Natural killer cell (primary cell): ENCODE results near the gene ZBTB7A. TPM values are rescaled to one million over a fixed set of nuclear protein-coding genes. Genes with fewer than 3 reads are reported as not detected.

ENCODE experiments used
- ATAC-seq, 3 donors: fragments of 150-1000 bp in 2 of 3; fragments of 200-7000 bp in 1 of 3; cut with Tn5 transposase; 1 replicate in 1 of 3; 2 replicates in 2 of 3; pipeline ENCODE4 v1.10.0; 2021; ENCODE audit warnings: mild to moderate bottlenecking in 2 of 3, moderate library complexity in 2 of 3
- DNase-seq, 2 donors: peaks; one replicate each; pipeline versions ENCODE4 v3.0.0 to v3.0.0-alpha.2; 2013 to 2021; ENCODE audit warnings: mixed read lengths in 1 of 2
- H3K27ac ChIP-seq: one replicate; pipeline ENCODE4 v1.5.1; 2013; ENCODE audit warnings: mild to moderate bottlenecking, low read length
- H3K27me3 ChIP-seq: one replicate; pipeline ENCODE4 v1.6.1; 2013; ENCODE audit warnings: low read length; ENCODE audit not compliant: control insufficient read depth, insufficient read depth
- H3K36me3 ChIP-seq: one replicate; pipeline ENCODE4 v1.6.1; 2013; ENCODE audit warnings: low read length; ENCODE audit not compliant: control insufficient read depth, insufficient read depth
- H3K4me1 ChIP-seq: one replicate; pipeline ENCODE4 v1.6.1; 2013; ENCODE audit warnings: low read length; ENCODE audit not compliant: control insufficient read depth, insufficient read depth
- H3K4me3 ChIP-seq: one replicate; pipeline ENCODE4 v1.5.1; 2013; ENCODE audit warnings: low read length
- H3K9me3 ChIP-seq: one replicate; pipeline ENCODE4 v1.6.1; 2013; ENCODE audit warnings: low read length; ENCODE audit not compliant: control insufficient read depth, insufficient read depth
- H3K27ac Mint-ChIP-seq, 2 donors: one replicate each; pipeline ENCODE4 v1.8.0; 2022; ENCODE audit warnings: mild to moderate bottlenecking in 2 of 2, mixed read lengths in 2 of 2, moderate library complexity in 1 of 2
- H3K27me3 Mint-ChIP-seq, 2 donors: one replicate each; pipeline ENCODE4 v1.8.0; 2022; ENCODE audit warnings: low read depth in 2 of 2, mixed read lengths in 2 of 2
- H3K36me3 Mint-ChIP-seq: one replicate; pipeline ENCODE4 v1.8.0; 2022; ENCODE audit warnings: mixed read lengths
- H3K4me1 Mint-ChIP-seq, 2 donors: one replicate each; pipeline ENCODE4 v1.8.0; 2022; ENCODE audit warnings: mixed read lengths in 2 of 2
- H3K4me3 Mint-ChIP-seq: one replicate; pipeline ENCODE4 v1.8.0; 2022; ENCODE audit warnings: mild to moderate bottlenecking, moderate library complexity, mixed read lengths
- H3K9me3 Mint-ChIP-seq, 2 donors: one replicate each; pipeline ENCODE4 v1.8.0; 2022; ENCODE audit warnings: mixed read lengths in 2 of 2
- WGBS: methylation state at CpG from one replicate; pipeline ENCODE4 v1.1.7; 2013; ENCODE audit warnings: missing lambda C conversion rate; ENCODE audit not compliant: insufficient coverage; 5-methylcytosine and 5-hydroxymethylcytosine counted together
- intact Hi-C: fragments of 100-400 bp; cut with micrococcal nuclease; formaldehyde crosslinking; loops from one replicate; pipeline ENCODE4 v1.14.2; 2022
- total RNA-seq, 4 donors: library from RNA; stranded (reverse); fragments of 120-200 nt in 1 of 4; gene quantifications; one replicate each; pipeline versions ENCODE4 v1.2.3 to v1.2.4, GENCODE V29; 2013 to 2022
- TF ChIP-seq, protein P1 (sequence below): fragments of 200-600 bp; IDR thresholded peaks from one replicate; pipeline ENCODE4 v1.8.0; 2022; ENCODE audit warnings: antibody characterized with exemption

ZBTB7A gene
- total RNA-seq, 3 donors from 2014 or later (not counting 1 experiment from before 2014, with no cell fraction given): 81.6 to 97.7 (median 82.9) TPM

DNA sequence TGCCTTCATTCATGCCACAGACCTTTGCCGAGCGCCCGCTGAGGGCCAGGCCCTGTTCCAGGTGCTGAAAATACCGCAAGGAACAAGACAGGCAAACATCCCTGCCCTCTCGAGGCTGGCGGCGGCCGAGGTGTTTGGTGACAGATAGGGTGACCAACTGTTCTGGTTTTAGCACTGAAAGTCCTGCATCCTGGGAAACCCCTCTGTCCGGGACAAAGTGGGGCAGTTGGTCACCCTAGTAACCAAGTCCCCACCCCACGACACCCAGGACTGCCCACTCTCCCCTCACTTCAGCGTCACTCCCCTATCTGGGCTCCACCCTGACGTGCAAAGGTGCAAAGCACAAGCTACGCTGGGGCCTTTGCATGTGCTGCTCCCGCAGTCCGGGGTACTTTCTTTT, 17.3 kb downstream of the ZBTB7A start:
- 77% methylated on average over 15 of the region's 15 CpGs for WGBS

DNA sequence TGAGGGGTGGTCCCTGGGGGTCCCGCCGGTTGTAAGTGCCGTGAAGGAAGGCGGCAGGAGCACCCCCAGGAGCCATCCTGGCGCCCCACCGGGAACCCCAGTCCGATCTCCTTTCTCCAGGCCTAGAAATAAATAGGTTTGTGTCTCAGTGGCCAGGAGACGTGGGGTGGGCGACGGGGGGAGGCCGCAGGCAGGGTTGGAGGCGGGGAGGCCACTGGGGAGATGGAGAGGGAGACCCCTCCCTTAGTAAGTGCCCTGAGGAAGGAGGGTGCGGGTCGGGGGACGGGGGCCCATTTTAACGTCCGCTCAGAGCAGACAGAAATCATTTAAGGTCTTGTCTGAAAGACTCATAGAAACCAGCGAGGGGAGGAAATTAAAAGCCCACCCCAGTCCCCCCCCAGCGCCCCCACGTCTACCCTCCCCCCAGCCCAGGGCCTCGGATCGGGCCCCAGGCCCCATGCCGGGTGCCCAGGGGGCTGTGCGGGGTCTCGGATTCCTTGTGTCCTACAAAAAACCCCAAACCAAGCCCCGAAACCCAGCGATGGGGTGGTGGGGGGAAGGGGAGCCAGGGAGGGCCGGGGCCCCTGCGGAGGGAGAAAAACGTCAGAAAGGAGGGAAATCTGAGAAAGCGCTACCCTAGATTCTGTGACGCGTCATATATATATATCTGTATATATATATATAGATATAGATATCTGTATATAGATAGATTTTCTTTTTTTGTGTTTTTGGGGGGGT, 19.6 kb downstream of the ZBTB7A start:
- Histone ChIP-seq H3K9me3 (no peaks in the 10 kb centered on the region), H3K27ac (no peak overlapping the region), H3K4me3 (no peak overlapping the region), H3K36me3 (peaks cover 47% of the 10 kb centered on the region), H3K27me3 (no peaks in the 10 kb centered on the region), H3K4me1 (peaks cover 31% of the 10 kb centered on the region)
- no peak for DNase-seq
- Mint-ChIP-seq H3K36me3 (no peaks in the 10 kb centered on the region), H3K9me3 (no peaks in the 10 kb centered on the region), H3K27ac (peak overlapping the region in 1 of 2 donors; percentile 77), H3K4me3 (no peak overlapping the region), H3K27me3 (no peaks in the 10 kb centered on the region), H3K4me1 (peaks cover 21 to 39% of the 10 kb centered on the region in 2 donors)
- WGBS: 96% methylated on average over 14 of the region's 33 CpGs
- no peak for ATAC-seq
- intact Hi-C loops: no loop called here
- TF ChIP-seq, protein P1, sequence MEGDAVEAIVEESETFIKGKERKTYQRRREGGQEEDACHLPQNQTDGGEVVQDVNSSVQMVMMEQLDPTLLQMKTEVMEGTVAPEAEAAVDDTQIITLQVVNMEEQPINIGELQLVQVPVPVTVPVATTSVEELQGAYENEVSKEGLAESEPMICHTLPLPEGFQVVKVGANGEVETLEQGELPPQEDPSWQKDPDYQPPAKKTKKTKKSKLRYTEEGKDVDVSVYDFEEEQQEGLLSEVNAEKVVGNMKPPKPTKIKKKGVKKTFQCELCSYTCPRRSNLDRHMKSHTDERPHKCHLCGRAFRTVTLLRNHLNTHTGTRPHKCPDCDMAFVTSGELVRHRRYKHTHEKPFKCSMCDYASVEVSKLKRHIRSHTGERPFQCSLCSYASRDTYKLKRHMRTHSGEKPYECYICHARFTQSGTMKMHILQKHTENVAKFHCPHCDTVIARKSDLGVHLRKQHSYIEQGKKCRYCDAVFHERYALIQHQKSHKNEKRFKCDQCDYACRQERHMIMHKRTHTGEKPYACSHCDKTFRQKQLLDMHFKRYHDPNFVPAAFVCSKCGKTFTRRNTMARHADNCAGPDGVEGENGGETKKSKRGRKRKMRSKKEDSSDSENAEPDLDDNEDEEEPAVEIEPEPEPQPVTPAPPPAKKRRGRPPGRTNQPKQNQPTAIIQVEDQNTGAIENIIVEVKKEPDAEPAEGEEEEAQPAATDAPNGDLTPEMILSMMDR: no peak

More for the DNA sequence above, 17.3 kb downstream of the ZBTB7A start:
- H3K4me1 Mint-ChIP-seq: peaks cover 32 to 44% of the 10 kb centered on the region in 2 donors
- no peak overlapping the region for H3K4me3 Mint-ChIP-seq
- H3K27ac ChIP-seq: no peak overlapping the region
- TF ChIP-seq, protein P1: no peak
- peak overlapping the region; percentile 84 to 86 for H3K27ac Mint-ChIP-seq
- peaks cover 40% of the 10 kb centered on the region for H3K4me1 ChIP-seq
- no peaks in the 10 kb centered on the region for H3K9me3 Mint-ChIP-seq
- no peaks in the 10 kb centered on the region for H3K27me3 Mint-ChIP-seq
- no peak overlapping the region for H3K4me3 ChIP-seq
- H3K36me3 Mint-ChIP-seq: peaks cover 7% of the 10 kb centered on the region
- ATAC-seq (peak in 1 of 3 donors; percentile 11), DNase-seq (peak in 1 of 2 donors; percentile 7)
- no peaks in the 10 kb centered on the region for H3K27me3 ChIP-seq
- peaks cover 60% of the 10 kb centered on the region for H3K36me3 ChIP-seq
- no peaks in the 10 kb centered on the region for H3K9me3 ChIP-seq
- intact Hi-C loops: no loop called here

DNA sequence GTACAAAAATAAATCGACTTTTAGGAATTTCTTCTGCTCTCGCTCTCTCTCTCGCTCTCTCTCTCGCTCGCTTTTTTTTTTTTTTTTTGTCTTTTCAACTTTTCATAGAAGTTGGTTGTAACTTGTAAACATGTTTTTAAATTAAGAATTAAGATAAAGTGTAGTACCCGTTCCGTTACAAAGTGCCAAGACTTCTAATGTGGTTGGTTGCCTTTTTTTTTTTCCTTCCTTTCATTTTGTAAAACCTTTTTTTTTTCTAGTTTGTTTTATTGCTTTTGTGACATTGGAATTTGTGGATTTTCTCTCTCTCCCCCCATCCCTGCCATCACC, 20.4 kb downstream of the ZBTB7A start:
- H3K27ac ChIP-seq: no peak overlapping the region

More for the DNA sequence above, 20.4 kb downstream of the ZBTB7A start:
- no peaks in the 10 kb centered on the region for H3K27me3 ChIP-seq
- H3K36me3 ChIP-seq: peaks cover 42% of the 10 kb centered on the region
- intact Hi-C loops: no loop called here
- WGBS: 83% methylated on average over 4 of the region's 7 CpGs
- no peak overlapping the region for H3K4me3 ChIP-seq
- Mint-ChIP-seq H3K9me3 (no peaks in the 10 kb centered on the region), H3K4me1 (peaks cover 18 to 35% of the 10 kb centered on the region in 2 donors), H3K27me3 (no peaks in the 10 kb centered on the region), H3K27ac (peak overlapping the region; percentile 71 to 77), H3K36me3 (no peaks in the 10 kb centered on the region), H3K4me3 (no peak overlapping the region)
- H3K9me3 ChIP-seq: no peaks in the 10 kb centered on the region
- DNase-seq: peak in 1 of 2 donors; percentile 25
- peaks cover 25% of the 10 kb centered on the region for H3K4me1 ChIP-seq
- ATAC-seq: no peak
- TF ChIP-seq, protein P1: no peak
